IMR-90 (cell line): ENCODE data around the gene RWDD1. TPM values are rescaled to one million over a fixed set of nuclear protein-coding genes. Genes with fewer than 3 reads are reported as not detected.

Experiments used
- ATAC-seq: fragments of 200-7000 bp; cut with Tn5 transposase; 2 replicates; pipeline ENCODE4 v1.9.1; 2020; ENCODE audit warnings: low read depth, mild to moderate bottlenecking, moderate library complexity
- BruUV-seq: library from RNA; stranded (reverse); fragments of 400-500 nt; replicated peaks from 2 replicates; lab custom pipeline; 2021; lab: Mats Ljungman, UMichigan
- CTCF ChIA-PET: fragments of 300-600 bp; formaldehyde crosslinking; extraction: SDS; loops from one replicate; lab custom pipeline; 2021; ENCODE audit warnings: antibody characterized with exemption; lab: Yijun Ruan, JAX
- POLR2A ChIA-PET: fragments of 300-600 bp; sonication (Branson Sonifier 250); formaldehyde crosslinking; loops from one replicate; lab custom pipeline; 2022; ENCODE audit warnings: antibody characterized with exemption; ENCODE audit not compliant: unreplicated experiment; lab: Charles Lee
- DNase-seq: peaks from one replicate; pipeline ENCODE4 v3.0.0; 2013
- H2AFZ ChIP-seq: replicated peaks from 2 replicates; pipeline ENCODE3; 2013; ENCODE audit warnings: low read length, mild to moderate bottlenecking; ENCODE audit not compliant: poor library complexity
- H2AK5ac ChIP-seq: 2 replicates; pipeline ENCODE4 v1.6.1; 2013; ENCODE audit warnings: low read depth, low read length, inconsistent platforms
- H2AK9ac ChIP-seq: replicated peaks from 2 replicates; pipeline ENCODE3; 2013; ENCODE audit warnings: mild to moderate bottlenecking, low read depth, low read length, moderate library complexity; ENCODE audit not compliant: poor library complexity
- H2BK120ac ChIP-seq: 2 replicates; pipeline ENCODE4 v1.6.1; 2013; ENCODE audit warnings: low read depth, low read length, inconsistent platforms
- H2BK15ac ChIP-seq: 3 replicates; pipeline ENCODE4 v1.6.1; 2013; ENCODE audit warnings: low read depth, low read length, inconsistent platforms
- H2BK20ac ChIP-seq: 2 replicates; pipeline ENCODE4 v1.6.1; 2013; ENCODE audit warnings: low read depth, mild to moderate bottlenecking, inconsistent platforms, low read length, moderate library complexity
- H2BK5ac ChIP-seq: 2 replicates; pipeline ENCODE4 v1.6.1; 2013; ENCODE audit warnings: mild to moderate bottlenecking, low read depth, low read length, inconsistent platforms; ENCODE audit not compliant: poor library complexity, severe bottlenecking
- H3K14ac ChIP-seq: replicated peaks from 2 replicates; pipeline ENCODE4 v1.6.1; 2013; ENCODE audit warnings: low read depth, low read length, inconsistent platforms
- H3K18ac ChIP-seq: 2 replicates; pipeline ENCODE4 v1.6.1; 2013; ENCODE audit warnings: low read depth, low read length, control low read depth
- H3K23ac ChIP-seq: 2 replicates; pipeline ENCODE4 v1.6.1; 2013; ENCODE audit warnings: low read depth, low read length, inconsistent platforms
- H3K27ac ChIP-seq: 2 replicates; pipeline ENCODE4 v1.5.1; 2013; ENCODE audit warnings: mild to moderate bottlenecking, control low read depth, low read length; ENCODE audit not compliant: insufficient read depth
- H3K27me3 ChIP-seq: 2 replicates; pipeline ENCODE4 v1.6.1; 2013; ENCODE audit warnings: low read length; ENCODE audit not compliant: control insufficient read depth, insufficient read depth
- H3K36me3 ChIP-seq: 2 replicates; pipeline ENCODE4 v1.6.1; 2013; ENCODE audit warnings: low read length, mixed read lengths; ENCODE audit not compliant: control insufficient read depth, insufficient read depth
- H3K4ac ChIP-seq: 2 replicates; pipeline ENCODE4 v1.6.1; 2013; ENCODE audit warnings: low read depth, low read length, inconsistent platforms
- H3K4me1 ChIP-seq: 2 replicates; pipeline ENCODE4 v1.6.1; 2013; ENCODE audit warnings: low read length, mixed read lengths; ENCODE audit not compliant: control insufficient read depth, insufficient read depth
- H3K4me2 ChIP-seq: 2 replicates; pipeline ENCODE4 v1.6.1; 2013; ENCODE audit warnings: low read depth, mild to moderate bottlenecking, control low read depth, low read length, moderate library complexity
- H3K4me3 ChIP-seq: 2 replicates; pipeline ENCODE4 v1.5.1; 2013; ENCODE audit warnings: low read depth, mild to moderate bottlenecking, control low read depth, low read length, moderate library complexity; ENCODE audit not compliant: insufficient read depth
- H3K56ac ChIP-seq: 2 replicates; pipeline ENCODE4 v1.6.1; 2013; ENCODE audit warnings: low read length, inconsistent platforms; ENCODE audit not compliant: insufficient read depth; ENCODE audit errors: extremely low read depth
- H3K79me1 ChIP-seq, 2 experiments: 2 replicates each; pipeline ENCODE4 v1.6.1; 2013; ENCODE audit warnings: low read length in 2 of 2, inconsistent platforms in 1 of 2, low read depth in 1 of 2
- H3K9ac ChIP-seq: 2 replicates; pipeline ENCODE4 v1.6.1; 2013; ENCODE audit warnings: low read depth, low read length, control low read depth
- H3K9me1 ChIP-seq: 2 replicates; pipeline ENCODE4 v1.6.1; 2013; ENCODE audit warnings: low read length, inconsistent platforms; ENCODE audit not compliant: insufficient read depth
- H3K9me3 ChIP-seq: 2 replicates; pipeline ENCODE4 v1.6.1; 2013; ENCODE audit warnings: low read length; ENCODE audit not compliant: control insufficient read depth, insufficient read depth
- H4K20me1 ChIP-seq: 2 replicates; pipeline ENCODE4 v1.6.1; 2013; ENCODE audit warnings: low read length, inconsistent platforms; ENCODE audit not compliant: insufficient read depth
- H4K5ac ChIP-seq: 2 replicates; pipeline ENCODE4 v1.6.1; 2013; ENCODE audit warnings: mild to moderate bottlenecking, low read depth, low read length, control low read depth
- H4K8ac ChIP-seq, 2 experiments: 2 replicates each; pipeline ENCODE4 v1.6.1; 2013; ENCODE audit warnings: low read depth in 2 of 2, low read length in 2 of 2, control low read depth in 1 of 2, inconsistent platforms in 1 of 2
- H4K91ac ChIP-seq: 2 replicates; pipeline ENCODE4 v1.6.1; 2013; ENCODE audit warnings: low read depth, low read length, inconsistent platforms; ENCODE audit not compliant: insufficient read depth
- CHD1 ChIP-seq: IDR thresholded peaks from 2 replicates; pipeline ENCODE4 v1.6.1; 2012; ENCODE audit warnings: low read depth, low read length, improper control_type of control experiment
- ELK1 ChIP-seq: fragments of 150-350 bp; IDR thresholded peaks from 2 replicates; pipeline ENCODE4 v1.6.1; 2016; ENCODE audit warnings: low read depth, mild to moderate bottlenecking, low read length, moderate library complexity, borderline replicate concordance
- NFE2L2 ChIP-seq: fragments of 150-350 bp; IDR thresholded peaks from 2 replicates; pipeline ENCODE4 v1.6.1; 2016; ENCODE audit warnings: low read depth, mild to moderate bottlenecking, low read length
- USF2 ChIP-seq: fragments of 150-350 bp; IDR thresholded peaks from 2 replicates; pipeline ENCODE4 v1.6.1; 2017; ENCODE audit warnings: mild to moderate bottlenecking, antibody characterized with exemption, low read length, low read depth
- WGBS, 2 experiments: methylation state at CpG; one replicate each; pipeline versions ENCODE4 v1.1.5 to v1.1.7; 2013; ENCODE audit warnings: missing lambda C conversion rate in 2 of 2; ENCODE audit not compliant: insufficient read length in 1 of 2; ENCODE audit errors: extremely low coverage in 2 of 2; 5-methylcytosine and 5-hydroxymethylcytosine counted together
- dilution Hi-C: fragments of 300-500 bp; cut with HindIII; formaldehyde crosslinking; loops from one replicate; pipeline ENCODE4 v1.14.3; 2018; ENCODE audit warnings: low sequenced_read_pairs; ENCODE audit not compliant: unreplicated experiment
- in situ Hi-C: fragments of 300-500 bp; cut with MboI; formaldehyde crosslinking; loops from 3 replicates; pipeline ENCODE4 v1.14.3; 2019; ENCODE audit warnings: low sequenced_read_pairs, inconsistent platforms, mixed read lengths
- intact Hi-C: fragments of 100-400 bp; cut with micrococcal nuclease; formaldehyde crosslinking; loops from 2 replicates; pipeline ENCODE4 v1.10.0; 2022
- polyA plus RNA-seq, 3 experiments: library from polyadenylated mRNA; depleted of rRNA; stranded (reverse); fragments of >200 nt; gene quantifications; 2 replicates each; pipeline ENCODE4 v1.2.3, GENCODE V29; 2012; ENCODE audit warnings: low replicate concordance in 1 of 3
- total RNA-seq: library from RNA; depleted of rRNA; stranded (reverse); fragments of >200 nt; gene quantifications from 2 replicates; pipeline ENCODE4 v1.2.3, GENCODE V29; 2012

The RWDD1 gene
- total and polyA plus RNA-seq, 2 of the 4 experiments (the other 2 are of a cell fraction), result 23.6 to 92.8 TPM

- dilution Hi-C loops, result no loop called here
- Histone ChIP-seq H3K36me3 (no peaks in the 10 kb centered on the region), H3K14ac (0 out of 2 replicates have a peak overlapping the region, but pooled peaks have one; percentile 2), H3K56ac (no peak overlapping the region), H3K18ac (no peak overlapping the region; the same call in 1 of the 2 replicates), H2AFZ (peak overlapping the region; percentile 71), H4K5ac (no peak overlapping the region), H3K9ac (no peak overlapping the region), H3K9me3 (no peaks in the 10 kb centered on the region), H3K27me3 (no peaks in the 10 kb centered on the region), H2BK20ac (peak overlapping the region; percentile 6; the same call in 1 of the 2 replicates), H3K27ac (no peak overlapping the region), H4K8ac (peak overlapping the region in 1 of 2 experiments; percentile 84; a peak in 2 of 4 replicates), H2AK5ac (peak overlapping the region; percentile 36; the same call in 1 of the 2 replicates), H3K23ac (peak overlapping the region; percentile 4; the same call in 1 of the 2 replicates), H2BK120ac (peak overlapping the region; percentile 22), H4K91ac (peak overlapping the region; percentile 38), H2BK15ac (no peak overlapping the region; the same call in 2 of the 3 replicates), H2AK9ac (no peak overlapping the region), H3K4ac (peak overlapping the region; percentile 17; the same call in 1 of the 2 replicates), H3K4me2 (no peak overlapping the region), H3K79me1 (peaks cover 0 to under 1% of the 10 kb centered on the region in 2 experiments; a peak in 2 of 4 replicates), H4K20me1 (no peaks in the 10 kb centered on the region), H3K4me1 (peaks cover 8% of the 10 kb centered on the region), H3K4me3 (no peak overlapping the region), H3K9me1 (peaks cover 3% of the 10 kb centered on the region; the same call in 1 of the 2 replicates), H2BK5ac (peak overlapping the region; percentile 4)
- WGBS, 2 experiments, result 92% methylated on average over 2 of the region's 9 CpGs; no CpG with 5 or more reads in 1 of the 2 experiments
- intact Hi-C loops, result loop anchor here (5.0 kb wide), 1 partner anchor 117 kb away; no protein-coding TSS in a partner anchor
- no TSS peak for BruUV-seq
- ATAC-seq, result no peak
- ChIA-PET CTCF (interaction anchor here (1.7 to 2.3 kb wide), 2 partner anchors 30 to 295 kb away, joined by 12 read pairs; no protein-coding TSS in a partner anchor), POLR2A (no interaction called here)
- TF ChIP-seq NFE2L2, result no peak
- no peak for TF ChIP-seq CHD1
- TF ChIP-seq USF2, result no peak
- no peak for TF ChIP-seq ELK1
- in situ Hi-C loops, result loop anchor here (5.0 kb wide), 1 partner anchor 297 kb away; no protein-coding TSS in a partner anchor
- DNase-seq, result no peak
These were observed 7.5 kb upstream of the RWDD1 start for GRCh38 chr6:116563830-116564229.
